ENCODE results near the gene ZMYND19.
"Not testable (repeated sequence)": the region's sequence is repeated elsewhere in the genome, so short reads cannot be mapped to it uniquely, and the experiment has no call there.

ZMYND19 gene

DNA sequence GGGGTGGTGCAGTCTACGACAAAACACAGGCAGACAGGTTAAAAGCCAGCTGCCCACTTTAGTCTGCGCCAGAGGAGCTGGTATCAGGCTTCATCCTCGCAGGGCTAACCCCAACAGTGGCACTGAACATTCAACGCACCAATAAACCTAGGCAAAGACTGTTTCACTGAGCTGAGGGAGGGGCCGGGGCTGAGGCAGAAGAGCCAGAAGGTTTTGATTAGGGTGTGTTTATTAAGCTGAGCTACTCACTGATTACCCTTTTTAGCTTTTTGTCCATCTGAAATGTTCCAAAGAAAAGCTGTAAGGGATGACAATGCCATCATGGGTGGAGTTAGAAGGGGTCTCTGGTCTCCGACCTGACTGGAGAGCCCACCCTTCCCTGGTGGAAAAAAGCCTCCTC, 1.4 kb downstream of the ZMYND19 start:
- no peak for DNase-seq (ENCODE audit: low read depth)

DNA sequence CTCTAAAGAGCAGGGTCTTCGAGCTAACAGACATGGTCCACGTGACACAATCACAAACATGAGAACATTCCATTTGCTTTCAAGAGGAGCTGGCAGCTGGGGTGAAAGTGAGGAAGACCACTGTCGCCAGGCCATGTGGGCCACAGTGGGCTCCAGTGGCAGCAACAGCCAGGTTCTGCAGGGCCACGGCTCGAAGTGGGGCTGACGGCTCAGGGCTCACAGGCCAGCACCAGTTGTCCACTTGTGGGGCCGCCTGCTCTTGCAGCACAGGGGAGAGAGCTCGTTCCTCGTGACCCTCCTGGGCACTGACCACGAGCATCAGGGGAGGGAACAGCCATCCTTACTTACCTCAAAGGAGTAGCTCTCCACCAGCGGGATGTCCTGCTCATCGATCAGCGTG, 2.0 kb downstream of the ZMYND19 start:
- no peak for DNase-seq (ENCODE audit: low read depth)

DNA sequence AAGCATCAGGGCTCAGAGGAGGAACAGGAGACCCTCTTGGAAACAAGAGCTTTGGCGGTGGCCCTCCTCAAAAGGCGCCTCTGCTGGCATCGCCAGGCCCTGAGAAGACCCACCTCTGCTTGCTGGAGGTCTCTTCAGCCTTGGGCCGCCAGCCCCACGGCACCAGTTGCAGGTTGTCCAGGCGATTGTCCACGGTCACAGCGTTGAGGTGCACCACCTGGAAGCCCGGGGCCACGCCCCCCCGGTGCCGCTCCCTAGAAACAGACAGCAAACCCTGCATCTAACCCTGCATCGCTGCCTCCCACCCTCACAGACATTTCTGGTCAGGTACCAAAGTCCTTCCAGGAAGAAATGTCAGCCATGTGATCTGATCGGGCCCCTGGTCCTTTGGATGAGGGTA, 3.5 kb downstream of the ZMYND19 start:
- DNase-seq (ENCODE audit: low read depth) = no peak

DNA sequence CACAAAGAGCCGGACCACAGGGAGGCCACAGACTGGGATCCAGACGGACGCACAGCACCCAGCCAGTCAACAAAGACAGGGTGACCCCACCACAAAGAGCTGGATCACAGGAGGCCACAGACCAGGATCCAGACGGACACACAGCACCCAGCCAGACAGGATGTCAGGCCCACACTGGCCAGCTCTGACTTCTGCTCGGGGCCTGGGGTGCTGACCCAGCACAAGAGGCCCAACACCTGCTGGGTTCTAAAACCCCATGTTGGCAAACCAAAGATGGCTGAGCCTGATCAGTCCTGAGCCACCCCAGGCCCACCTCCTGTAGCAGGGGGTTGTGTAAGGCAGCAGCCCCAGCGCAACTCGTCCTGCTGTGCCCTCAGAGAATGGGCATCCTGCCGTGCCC, 6.4 kb downstream of the ZMYND19 start:
- DNase-seq (ENCODE audit: low read depth) = no peak

DNA sequence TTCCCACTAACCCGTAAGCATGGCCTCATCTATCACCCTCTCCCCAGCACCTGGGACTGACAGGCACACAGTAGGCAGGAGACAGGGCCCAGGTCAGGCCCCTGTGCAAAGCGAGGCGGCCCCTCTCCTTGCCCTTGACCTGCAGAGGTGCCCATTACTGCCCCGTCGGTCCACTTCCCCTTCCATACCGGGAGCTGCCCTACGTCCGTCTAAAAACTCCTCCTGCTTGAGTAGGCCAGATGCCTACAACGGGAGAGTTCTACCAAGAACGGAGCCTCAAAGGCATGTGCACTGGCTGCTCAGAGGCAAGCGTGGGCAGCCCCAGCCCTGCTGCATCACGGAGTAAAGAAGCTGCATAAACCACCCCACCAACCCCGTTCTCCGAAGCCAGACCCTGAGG, 7.0 kb downstream of the ZMYND19 start:
- no peak for DNase-seq (ENCODE audit: low read depth)

- DNase-seq (ENCODE audit: low read depth) = no peak
These were observed 7.9 kb downstream of the ZMYND19 start for GRCh38 chr9:137582286-137582860.

DNA sequence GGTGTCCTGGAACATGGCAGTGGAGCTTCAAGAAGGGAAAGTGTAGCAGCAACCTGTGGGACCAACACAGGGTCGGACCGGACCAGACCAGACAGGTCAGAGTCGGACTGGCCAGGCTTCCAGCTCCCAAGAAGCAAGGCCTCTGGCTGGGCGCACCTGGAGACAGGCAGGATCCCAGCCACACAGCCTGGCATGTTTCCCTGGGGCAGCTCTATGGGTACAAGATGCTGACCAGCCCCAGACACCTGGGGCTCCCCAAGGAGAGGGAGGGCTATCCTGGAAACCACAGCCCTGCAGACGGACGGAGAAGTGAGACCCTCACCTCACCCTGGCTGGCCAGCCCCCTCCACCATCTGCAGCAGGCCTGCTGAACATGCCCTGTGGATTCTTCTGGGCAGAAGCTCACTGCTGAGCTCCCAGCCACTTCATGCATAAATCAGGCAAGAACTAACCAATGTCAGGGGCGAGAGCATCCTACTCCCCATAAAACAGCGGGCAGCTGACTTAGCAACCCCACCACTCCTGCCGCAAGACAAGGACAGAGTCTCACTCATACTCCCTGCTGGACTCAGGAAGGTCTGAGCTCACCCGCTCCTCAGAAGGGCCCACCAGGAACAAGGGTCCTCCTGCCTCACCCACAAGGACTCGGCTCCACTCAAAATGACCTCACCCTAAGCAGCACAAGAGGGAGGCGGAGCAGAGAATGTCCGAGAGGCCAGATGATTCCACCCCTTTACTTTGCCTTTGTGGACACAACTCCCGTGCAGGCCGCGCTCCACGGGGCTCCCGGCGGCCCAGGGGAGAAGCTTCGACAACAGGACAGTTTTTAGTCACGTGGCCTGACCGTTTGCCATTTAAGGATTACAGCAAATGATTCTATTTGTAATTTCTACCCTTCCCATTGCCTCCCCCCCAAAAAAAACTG, 8.7 kb downstream of the ZMYND19 start:
- no peak for DNase-seq (ENCODE audit: low read depth)

DNA sequence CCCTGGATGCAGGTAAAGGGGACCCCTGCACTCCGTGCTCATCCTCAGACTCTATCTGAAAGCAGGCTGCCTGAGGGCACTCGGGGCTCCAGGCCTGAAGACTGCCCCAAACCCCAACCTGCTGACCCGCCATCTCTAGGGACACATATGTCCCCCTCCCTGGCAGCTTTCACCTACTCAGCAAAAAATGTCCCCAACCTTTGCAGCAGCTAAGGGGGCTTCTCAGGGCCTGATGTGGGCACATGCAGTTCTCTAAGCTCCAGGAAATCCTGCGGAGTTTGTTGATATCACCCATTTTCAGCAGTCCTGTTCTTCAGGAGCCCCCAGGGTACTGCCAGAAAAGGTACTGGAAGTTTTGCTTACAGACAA, 9.4 kb downstream of the ZMYND19 start:
- no peak for DNase-seq (ENCODE audit: low read depth)

GRCh38 chr9:137580209-137580953, 9.9 kb downstream of the ZMYND19 start:
- DNase-seq (ENCODE audit: low read depth) = no peak

DNA sequence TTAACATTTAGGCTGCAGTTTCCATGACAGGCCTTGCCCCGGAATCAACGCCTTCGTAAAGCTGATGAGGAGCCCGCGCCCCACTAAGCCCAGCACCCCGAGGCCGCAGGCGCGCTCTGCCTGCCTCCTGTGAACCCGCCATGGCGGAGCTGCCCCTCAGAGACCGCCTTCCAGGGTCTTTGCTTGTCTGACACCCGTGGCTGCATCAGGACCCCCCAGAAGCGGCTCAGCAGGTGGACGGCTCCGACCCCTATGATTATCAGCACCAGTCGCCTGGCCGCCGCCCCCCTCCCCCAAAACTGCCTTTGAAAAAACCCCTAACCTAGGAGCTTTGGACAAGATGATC, 11.1 kb downstream of the ZMYND19 start:
- DNase-seq (ENCODE audit: low read depth) = no peak

- DNase-seq (ENCODE audit: low read depth) = peak; percentile 75
These were observed 11.6 kb downstream of the ZMYND19 start, which contains the start of gene DPH7 for GRCh38 chr9:137578518-137579258. Gene DPH7 (minus strand): TSS chr9:137578925. CDS start chr9:137578777, 148 bp downstream.

DNA sequence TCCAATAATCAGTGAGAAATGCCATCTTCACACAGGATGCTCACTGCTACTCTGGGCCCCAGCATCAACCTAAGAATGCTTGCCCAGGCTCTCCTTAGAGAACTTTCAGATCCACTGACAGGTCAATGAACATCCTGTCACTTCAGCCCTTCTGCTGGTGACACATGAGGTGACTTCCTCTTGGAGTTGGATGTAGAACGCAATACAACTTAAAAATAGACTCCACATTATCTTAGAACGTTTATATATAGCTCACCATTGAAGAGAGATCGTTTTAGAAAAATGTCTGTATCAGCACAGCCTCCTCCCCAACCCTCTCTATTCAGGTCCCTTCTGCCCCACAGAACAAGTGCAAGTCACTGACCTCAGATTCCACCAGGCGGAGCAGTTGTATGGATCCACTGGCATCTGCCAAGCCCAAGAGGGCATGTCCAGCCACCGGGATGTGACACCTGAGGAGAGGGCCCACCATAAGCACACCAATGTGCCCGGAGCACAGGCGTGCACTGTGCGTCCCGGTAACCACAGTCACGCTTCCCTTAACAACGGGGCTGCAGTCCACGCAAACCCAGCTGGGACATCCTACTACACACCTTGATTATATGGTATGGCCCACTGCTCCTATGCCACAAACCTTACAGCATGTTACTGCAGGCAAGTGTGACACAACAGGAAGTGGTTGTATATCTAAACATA, 14.4 kb downstream of the ZMYND19 start:
- DNase-seq (ENCODE audit: low read depth) = no peak

DNA sequence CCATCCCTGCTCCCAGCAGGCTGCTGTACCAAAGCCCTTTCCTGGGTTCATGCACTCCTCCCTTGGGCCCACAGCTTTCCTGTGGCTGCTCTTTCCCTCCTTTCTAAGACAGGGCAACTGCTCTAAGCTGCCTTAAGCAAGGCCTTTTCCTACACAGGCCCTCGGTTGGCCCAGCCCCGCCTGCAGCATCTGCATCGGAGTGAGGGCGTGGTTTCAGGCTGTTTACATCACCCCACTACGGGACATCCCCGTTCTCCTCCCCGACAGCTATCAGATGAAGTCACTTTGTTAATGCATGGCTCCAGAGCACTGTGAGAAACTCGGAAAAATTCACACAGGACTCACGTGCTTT, 15.0 kb downstream of the ZMYND19 start:
- no peak for DNase-seq (ENCODE audit: low read depth)

GRCh38 chr9:137574192-137574591, 16.1 kb downstream of the ZMYND19 start:
- DNase-seq (ENCODE audit: low read depth) = no peak

- no peak for DNase-seq (ENCODE audit: low read depth)
These were observed 19.7 kb downstream of the ZMYND19 start for GRCh38 chr9:137570566-137570965.

- DNase-seq (ENCODE audit: low read depth) = no peak
These were observed 20.6 kb downstream of the ZMYND19 start for GRCh38 chr9:137569609-137570203.

- DNase-seq (ENCODE audit: low read depth) = not testable (repeated sequence)
These were observed 21.9 kb downstream of the ZMYND19 start for GRCh38 chr9:137568445-137568844.

DNA sequence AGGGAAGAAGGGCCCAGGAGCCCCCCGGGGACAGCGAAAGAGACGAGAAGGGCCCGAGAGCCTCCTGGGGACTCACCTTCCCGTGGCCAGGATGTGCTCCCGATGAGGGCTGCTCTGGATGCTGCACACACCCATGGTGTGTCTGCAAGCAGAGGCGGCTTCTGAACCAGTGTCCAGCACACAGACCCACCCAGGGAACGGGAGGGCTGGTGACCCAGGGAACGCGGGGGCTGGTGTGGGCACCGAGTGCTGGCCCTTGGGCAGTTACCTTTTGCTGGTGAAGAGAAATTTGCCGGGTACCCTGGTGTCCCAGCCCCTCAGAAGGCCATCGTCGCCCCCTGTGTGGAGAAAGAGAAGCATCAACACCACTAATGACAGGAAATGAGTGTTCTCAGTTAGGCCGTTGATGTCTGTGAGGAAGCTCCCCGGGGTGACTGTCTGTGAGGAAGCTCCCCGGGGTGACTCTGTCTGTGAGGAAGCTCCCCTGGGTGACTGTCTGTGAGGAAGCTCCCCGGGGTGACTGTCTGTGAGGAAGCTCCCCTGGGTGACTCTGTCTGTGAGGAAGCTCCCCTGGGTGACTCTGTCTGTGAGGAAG, 25.4 kb downstream of the ZMYND19 start:
- no peak for DNase-seq (ENCODE audit: low read depth)

DNA sequence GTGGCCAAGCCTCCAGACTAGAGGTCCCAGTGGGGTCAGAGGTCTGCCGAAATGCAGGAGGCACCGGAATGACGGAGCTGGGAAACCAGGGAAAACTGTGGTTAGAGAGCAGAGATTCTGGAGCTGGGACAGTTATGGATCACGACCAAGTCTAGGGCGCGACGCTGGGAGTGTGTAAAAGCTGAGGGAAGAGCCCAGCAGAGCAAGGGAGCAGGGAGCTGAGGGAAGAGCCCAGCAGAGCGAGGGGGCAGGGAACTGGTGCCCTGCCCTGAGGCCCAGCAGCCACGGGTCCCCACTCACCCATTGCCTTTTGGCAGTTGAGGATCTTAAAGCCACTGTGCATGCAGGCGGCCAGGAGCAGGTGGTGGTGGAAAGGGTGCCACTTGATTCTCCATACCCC, 26.2 kb downstream of the ZMYND19 start:
- no peak for DNase-seq (ENCODE audit: low read depth)

GRCh38 chr9:137558127-137558526, 32.2 kb downstream of the ZMYND19 start:
- no peak for DNase-seq (ENCODE audit: low read depth)
